Left forelimb (tissue), 1 donor: Measurements from ENCODE around the gene PLEKHG4B.
"Not testable (repeated sequence)": the region's sequence is repeated elsewhere in the genome, so short reads cannot be mapped to it uniquely, and the experiment has no call there.

Source experiments
- DNase-seq: peaks from one replicate; pipeline ENCODE4 v3.0.0-alpha.2; 2018; ENCODE audit warnings: low spot score

PLEKHG4B gene

GRCh38 chr5:93221-93980 lies 1.4 kb downstream of the PLEKHG4B start:
- DNase-seq: no peak

GRCh38 chr5:94113-94892 lies 2.3 kb downstream of the PLEKHG4B start:
- DNase-seq: no peak

- DNase-seq: no peak
Measured at GRCh38 chr5:95241-95980, 3.4 kb downstream of the PLEKHG4B start.

GRCh38 chr5:96976-97660 lies 5.2 kb downstream of the PLEKHG4B start:
- DNase-seq: no peak

GRCh38 chr5:99815-100214 lies 7.8 kb downstream of the PLEKHG4B start:
- no peak for DNase-seq

GRCh38 chr5:102411-103043 lies 10.6 kb downstream of the PLEKHG4B start:
- DNase-seq: no peak

GRCh38 chr5:104106-104505 lies 12.1 kb downstream of the PLEKHG4B start:
- DNase-seq: not testable (repeated sequence)

GRCh38 chr5:104778-105296 lies 12.9 kb downstream of the PLEKHG4B start:
- DNase-seq: no peak

- DNase-seq: no peak
Measured at GRCh38 chr5:105504-106070, 13.6 kb downstream of the PLEKHG4B start.

GRCh38 chr5:106587-106986 lies 14.6 kb downstream of the PLEKHG4B start:
- DNase-seq: no peak

- DNase-seq: no peak
Measured at GRCh38 chr5:107526-107925, 15.6 kb downstream of the PLEKHG4B start.

- DNase-seq: no peak
Measured at GRCh38 chr5:109826-110225, 17.9 kb downstream of the PLEKHG4B start.

GRCh38 chr5:110270-110888 lies 18.4 kb downstream of the PLEKHG4B start:
- no peak for DNase-seq

- no peak for DNase-seq
Measured at GRCh38 chr5:111171-111570, 19.2 kb downstream of the PLEKHG4B start.

GRCh38 chr5:119486-120097 lies 27.6 kb downstream of the PLEKHG4B start:
- DNase-seq: no peak

GRCh38 chr5:121432-121831 lies 29.5 kb downstream of the PLEKHG4B start:
- no peak for DNase-seq

- DNase-seq: no peak
Measured at GRCh38 chr5:125815-126214, 33.8 kb downstream of the PLEKHG4B start.

GRCh38 chr5:126806-127205 lies 34.8 kb downstream of the PLEKHG4B start:
- no peak for DNase-seq

GRCh38 chr5:127886-128285 lies 35.9 kb downstream of the PLEKHG4B start:
- DNase-seq: no peak

GRCh38 chr5:128446-128845 lies 36.5 kb downstream of the PLEKHG4B start:
- DNase-seq: no peak
